DND-41 (cell line): Measurements from ENCODE around the gene PTCSC3.

Experiments
- CTCF ChIP-seq: IDR thresholded peaks from 2 replicates; pipeline ENCODE4 v1.5.1; 2012; ENCODE audit warnings: borderline replicate concordance, low read length, moderate library complexity, mild to moderate bottlenecking; ENCODE audit not compliant: poor library complexity, severe bottlenecking; ENCODE audit errors: extremely low read depth
- EZH2 ChIP-seq: IDR thresholded peaks from 3 replicates; pipeline ENCODE4 v1.6.1; 2012; ENCODE audit warnings: borderline replicate concordance, low read depth, mild to moderate bottlenecking, moderate library complexity, low read length, inconsistent platforms; ENCODE audit not compliant: severe bottlenecking

- no peak for TF ChIP-seq CTCF
- TF ChIP-seq EZH2, result no peak
Observed at GRCh38 chr14:36096090-36096489, 80.4 kb downstream of the PTCSC3 start.
